Measurements from ENCODE around the gene CDC42EP4. TPM values are rescaled to one million over a fixed set of nuclear protein-coding genes. Genes with fewer than 3 reads are reported as not detected.

The CDC42EP4 gene
- total RNA-seq, 1 donor from 2014 or later: 22.9 TPM

DNA sequence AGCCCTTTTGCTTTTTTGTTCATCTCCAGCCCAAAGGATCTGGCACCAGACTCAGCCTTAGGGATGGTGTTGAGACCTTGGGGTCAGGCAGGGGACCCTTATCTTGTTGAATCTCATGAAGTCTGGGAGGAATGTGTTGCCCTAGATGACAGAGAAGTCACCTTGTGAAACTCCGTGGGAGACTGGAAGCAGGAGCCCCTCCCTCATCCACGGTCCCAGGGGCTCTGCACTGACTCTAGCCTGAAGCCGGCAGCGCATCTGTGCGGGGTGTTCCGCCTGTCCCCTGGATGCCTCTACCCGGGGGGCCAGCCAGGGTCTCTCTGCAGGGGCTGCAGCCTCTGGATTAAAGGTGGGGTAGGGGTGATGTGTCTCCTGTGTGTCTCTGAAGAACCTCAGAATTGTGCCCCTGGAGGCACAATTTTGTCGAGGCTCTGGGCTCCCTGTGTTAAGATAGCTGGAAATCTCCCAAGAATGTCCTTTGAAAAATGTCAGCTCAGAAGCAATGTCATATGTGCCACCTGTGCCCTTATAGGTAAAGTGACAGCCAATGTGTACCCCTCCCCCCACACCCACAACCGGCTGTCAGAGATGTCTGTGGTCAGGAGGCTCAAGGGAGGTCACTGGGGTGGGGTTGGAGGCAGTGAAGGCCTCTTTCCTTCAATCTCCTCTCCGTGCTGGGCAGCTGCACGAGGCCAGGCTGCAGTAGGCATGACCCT lies 32.1 kb upstream of the CDC42EP4 start:
- Mint-ChIP-seq H3K4me1 (ENCODE audit: unreplicated experiment) (peaks cover 3% of the 10 kb centered on the region), H3K4me3 (ENCODE audit: unreplicated experiment) (no peak overlapping the region), H3K27ac (ENCODE audit: unreplicated experiment) (no peak overlapping the region), H3K9me3 (ENCODE audit: unreplicated experiment) (no peaks in the 10 kb centered on the region), H3K27me3 (ENCODE audit: unreplicated experiment) (peaks cover 7% of the 10 kb centered on the region), H3K36me3 (ENCODE audit: low read depth, unreplicated experiment) (no peaks in the 10 kb centered on the region)
- TF ChIP-seq, protein P1, sequence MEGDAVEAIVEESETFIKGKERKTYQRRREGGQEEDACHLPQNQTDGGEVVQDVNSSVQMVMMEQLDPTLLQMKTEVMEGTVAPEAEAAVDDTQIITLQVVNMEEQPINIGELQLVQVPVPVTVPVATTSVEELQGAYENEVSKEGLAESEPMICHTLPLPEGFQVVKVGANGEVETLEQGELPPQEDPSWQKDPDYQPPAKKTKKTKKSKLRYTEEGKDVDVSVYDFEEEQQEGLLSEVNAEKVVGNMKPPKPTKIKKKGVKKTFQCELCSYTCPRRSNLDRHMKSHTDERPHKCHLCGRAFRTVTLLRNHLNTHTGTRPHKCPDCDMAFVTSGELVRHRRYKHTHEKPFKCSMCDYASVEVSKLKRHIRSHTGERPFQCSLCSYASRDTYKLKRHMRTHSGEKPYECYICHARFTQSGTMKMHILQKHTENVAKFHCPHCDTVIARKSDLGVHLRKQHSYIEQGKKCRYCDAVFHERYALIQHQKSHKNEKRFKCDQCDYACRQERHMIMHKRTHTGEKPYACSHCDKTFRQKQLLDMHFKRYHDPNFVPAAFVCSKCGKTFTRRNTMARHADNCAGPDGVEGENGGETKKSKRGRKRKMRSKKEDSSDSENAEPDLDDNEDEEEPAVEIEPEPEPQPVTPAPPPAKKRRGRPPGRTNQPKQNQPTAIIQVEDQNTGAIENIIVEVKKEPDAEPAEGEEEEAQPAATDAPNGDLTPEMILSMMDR (IDR thresholded peaks at IDR 0.05; ENCODE audit: unreplicated experiment): no peak
- no peak for DNase-seq (ENCODE audit: low spot score)

DNA sequence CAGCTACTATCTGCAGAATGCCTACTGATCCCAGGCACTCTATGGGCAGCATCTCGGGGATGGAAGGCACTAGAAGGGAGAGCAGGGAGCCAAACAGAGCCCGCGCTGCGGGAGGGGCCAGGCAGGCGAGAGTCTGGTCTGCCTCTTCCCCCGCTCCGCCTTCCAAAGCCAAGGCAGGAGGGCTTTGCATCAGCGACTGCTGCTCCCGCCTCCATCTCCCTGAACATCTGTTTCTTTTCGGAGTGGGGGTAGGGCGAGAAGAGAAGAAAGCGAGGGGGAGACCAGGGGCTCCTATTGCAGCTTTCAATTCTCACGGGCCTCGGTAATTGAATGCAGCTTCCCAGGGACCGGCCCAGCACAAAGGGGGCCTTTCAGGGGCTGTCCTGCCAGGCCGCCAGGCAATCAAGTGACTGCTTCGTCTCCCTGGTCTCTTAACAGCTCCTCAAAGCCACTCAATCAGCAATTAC lies 31.4 kb upstream of the CDC42EP4 start:
- Mint-ChIP-seq H3K9me3 (ENCODE audit: unreplicated experiment) (no peaks in the 10 kb centered on the region), H3K4me1 (ENCODE audit: unreplicated experiment) (peaks cover 3% of the 10 kb centered on the region), H3K4me3 (ENCODE audit: unreplicated experiment) (no peak overlapping the region), H3K27me3 (ENCODE audit: unreplicated experiment) (peaks cover 9% of the 10 kb centered on the region), H3K27ac (ENCODE audit: unreplicated experiment) (no peak overlapping the region), H3K36me3 (ENCODE audit: low read depth, unreplicated experiment) (no peaks in the 10 kb centered on the region)
- no peak for DNase-seq (ENCODE audit: low spot score)
- TF ChIP-seq, protein P1 (IDR thresholded peaks at IDR 0.05; ENCODE audit: unreplicated experiment): no peak

DNA sequence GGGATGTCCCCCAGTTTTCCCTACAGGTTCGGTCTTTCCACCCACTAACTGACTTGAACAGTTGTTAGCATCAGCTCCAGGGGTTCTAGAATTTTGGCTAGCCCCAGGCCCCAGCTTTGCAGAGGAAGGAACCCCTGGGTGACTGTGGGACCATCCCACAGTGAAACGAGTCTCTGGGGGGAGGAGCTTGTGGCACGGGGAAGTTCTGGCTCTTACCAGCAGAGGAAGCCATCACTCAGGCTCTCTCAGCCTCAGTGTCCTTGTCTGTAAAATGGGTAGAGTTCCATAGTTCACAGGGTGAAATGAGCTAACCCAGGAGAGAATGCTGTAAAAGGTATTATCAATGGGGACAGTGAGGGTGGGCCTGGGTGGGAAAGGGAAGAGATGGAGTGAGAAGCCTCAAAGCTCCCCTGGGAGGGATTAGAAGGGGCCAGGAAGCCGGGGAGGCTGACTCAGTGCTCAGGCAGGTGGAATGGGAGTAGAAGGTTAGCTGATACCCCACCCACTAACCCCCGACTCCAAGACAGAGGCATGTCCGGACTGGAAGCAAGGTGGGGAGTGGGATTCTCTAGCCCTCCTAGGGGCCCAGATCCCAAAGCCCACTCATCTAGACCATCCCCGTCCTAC lies 30.9 kb upstream of the CDC42EP4 start:
- TF ChIP-seq, protein P1 (IDR thresholded peaks at IDR 0.05; ENCODE audit: unreplicated experiment): no peak
- Mint-ChIP-seq H3K36me3 (ENCODE audit: low read depth, unreplicated experiment) (no peaks in the 10 kb centered on the region), H3K27me3 (ENCODE audit: unreplicated experiment) (peaks cover 9% of the 10 kb centered on the region), H3K4me3 (ENCODE audit: unreplicated experiment) (peak overlapping the region; percentile 18), H3K4me1 (ENCODE audit: unreplicated experiment) (no peaks in the 10 kb centered on the region), H3K27ac (ENCODE audit: unreplicated experiment) (no peak overlapping the region), H3K9me3 (ENCODE audit: unreplicated experiment) (no peaks in the 10 kb centered on the region)
- DNase-seq (ENCODE audit: low spot score): no peak

DNA sequence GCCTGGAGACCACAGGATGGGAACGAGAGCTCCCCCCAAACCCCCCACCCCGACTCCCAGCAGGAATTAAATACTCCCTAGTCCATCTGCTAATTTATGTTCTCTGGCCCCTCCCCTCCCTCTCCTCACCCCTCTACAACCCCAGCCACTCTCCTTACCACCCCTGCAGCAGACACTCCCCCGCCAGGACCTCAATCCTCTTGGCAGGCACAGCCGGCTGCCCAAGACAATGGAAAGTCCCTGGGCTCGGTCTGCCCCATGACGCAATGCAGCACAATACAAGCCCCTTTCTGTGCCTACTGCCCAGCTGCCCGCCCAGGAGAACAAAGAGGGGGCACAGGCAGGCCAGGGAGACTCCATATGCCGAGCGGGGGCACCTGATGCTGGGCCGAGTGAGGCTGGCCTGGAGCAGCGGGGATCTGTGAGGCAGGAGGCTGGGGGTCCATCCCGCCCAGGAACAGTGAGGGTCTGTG lies 30.3 kb upstream of the CDC42EP4 start:
- no peaks in the 10 kb centered on the region for H3K4me1 Mint-ChIP-seq (ENCODE audit: unreplicated experiment)
- no peaks in the 10 kb centered on the region for H3K9me3 Mint-ChIP-seq (ENCODE audit: unreplicated experiment)
- H3K36me3 Mint-ChIP-seq (ENCODE audit: low read depth, unreplicated experiment): no peaks in the 10 kb centered on the region
- H3K4me3 Mint-ChIP-seq (ENCODE audit: unreplicated experiment): peak overlapping the region; percentile 18
- peak; percentile 41 for DNase-seq (ENCODE audit: low spot score)
- peaks cover 9% of the 10 kb centered on the region for H3K27me3 Mint-ChIP-seq (ENCODE audit: unreplicated experiment)
- TF ChIP-seq, protein P1 (IDR thresholded peaks at IDR 0.05; ENCODE audit: unreplicated experiment): no peak
- no peak overlapping the region for H3K27ac Mint-ChIP-seq (ENCODE audit: unreplicated experiment)
